NOMO-1 treated with dmso at 0.1 percent for 144 hours (cell line): Measurements from ENCODE around the gene IZUMO4.

Source experiments
- DNase-seq: peaks from one replicate; lab custom pipeline; 2025; ENCODE audit not compliant: unreplicated experiment; lab: John Stamatoyannopoulos, UW

IZUMO4 gene

GRCh38 chr19:2096480-2097202 lies at the start of gene IZUMO4:
Gene IZUMO4, plus strand, starts transcription at chr19:2096915. Its CDS starts 31 bp downstream, at chr19:2096946.
- peak; percentile 96 for DNase-seq

GRCh38 chr19:2047076-2047448 lies 49.7 kb upstream of the IZUMO4 start:
- no peak for DNase-seq

GRCh38 chr19:2047449-2048103 lies 49.1 kb upstream of the IZUMO4 start:
- no peak for DNase-seq

- DNase-seq: no peak
Measured at GRCh38 chr19:2048104-2048958, 48.4 kb upstream of the IZUMO4 start.

GRCh38 chr19:2048959-2049740 lies 47.6 kb upstream of the IZUMO4 start:
- no peak for DNase-seq

GRCh38 chr19:2049741-2050348 lies 46.9 kb upstream of the IZUMO4 start:
- peak; percentile 93 for DNase-seq

- no peak for DNase-seq
Measured at GRCh38 chr19:2050349-2050990, 46.2 kb upstream of the IZUMO4 start.

GRCh38 chr19:2050991-2051772 lies 45.5 kb upstream of the IZUMO4 start, which contains the start of gene MKNK2:
Gene MKNK2, minus strand, starts transcription at chr19:2051244. Its CDS starts 393 bp downstream, at chr19:2050851.
- DNase-seq: peak; percentile 74

GRCh38 chr19:2051773-2052704 lies 44.7 kb upstream of the IZUMO4 start:
- no peak for DNase-seq

GRCh38 chr19:2053601-2054389 lies 42.9 kb upstream of the IZUMO4 start:
- DNase-seq: no peak

GRCh38 chr19:2054763-2055162 lies 42.0 kb upstream of the IZUMO4 start:
- DNase-seq: no peak

GRCh38 chr19:2055931-2056836 lies 40.5 kb upstream of the IZUMO4 start:
- DNase-seq: no peak

GRCh38 chr19:2056837-2057192 lies 39.9 kb upstream of the IZUMO4 start:
- DNase-seq: no peak

- DNase-seq: no peak
Measured at GRCh38 chr19:2057484-2058469, 38.9 kb upstream of the IZUMO4 start.
